GM23338 (cell line): ENCODE results near the gene SOHLH2. TPM values are rescaled to one million over a fixed set of nuclear protein-coding genes. Genes with fewer than 3 reads are reported as not detected.

Experiments
- ATAC-seq: fragments of 200-7000 bp; cut with Tn5 transposase; 3 replicates; pipeline ENCODE4 v1.9.1; 2020
- DNase-seq: peaks from one replicate; pipeline ENCODE4 v3.0.0-alpha.2; 2015; ENCODE audit warnings: low spot score
- H2AFZ ChIP-seq: fragments of 200-600 bp; sonication (generic); 2 replicates; pipeline ENCODE4 v1.8.0; 2016; ENCODE audit warnings: antibody characterized with exemption, mild to moderate bottlenecking, moderate library complexity
- H3F3A ChIP-seq: fragments of 200-600 bp; sonication (generic); replicated peaks from 2 replicates; pipeline ENCODE4 v1.8.0; 2017; ENCODE audit warnings: antibody characterized with exemption, mixed run types, low read depth
- H3K27ac ChIP-seq: fragments of 200-600 bp; sonication (generic); 2 replicates; pipeline ENCODE4 v1.6.1; 2016; ENCODE audit warnings: low read depth
- H3K27me3 ChIP-seq: fragments of 200-600 bp; sonication (generic); 2 replicates; pipeline ENCODE4 v1.8.0; 2016; ENCODE audit warnings: mild to moderate bottlenecking, mixed run types, moderate library complexity; ENCODE audit not compliant: insufficient read depth
- H3K36me3 ChIP-seq: fragments of 200-600 bp; sonication (generic); 2 replicates; pipeline ENCODE4 v1.8.0; 2016; ENCODE audit warnings: mild to moderate bottlenecking; ENCODE audit not compliant: insufficient read depth
- H3K4me1 ChIP-seq: fragments of 200-600 bp; sonication (generic); 2 replicates; pipeline ENCODE4 v1.8.0; 2016; ENCODE audit warnings: mild to moderate bottlenecking, moderate library complexity; ENCODE audit not compliant: insufficient read depth
- H3K4me2 ChIP-seq: fragments of 200-600 bp; sonication (generic); 2 replicates; pipeline ENCODE4 v1.7.1; 2017; ENCODE audit warnings: mixed run types
- H3K4me3 ChIP-seq: fragments of 200-600 bp; sonication (generic); 2 replicates; pipeline ENCODE4 v1.6.1; 2016; ENCODE audit warnings: mixed run types
- H3K79me2 ChIP-seq: fragments of 200-600 bp; sonication (generic); replicated peaks from 2 replicates; pipeline ENCODE4 v1.8.0; 2017; ENCODE audit warnings: mild to moderate bottlenecking; ENCODE audit not compliant: insufficient read depth
- H3K9me2 ChIP-seq: fragments of 200-600 bp; sonication (generic); 2 replicates; pipeline ENCODE4 v1.8.0; 2017; ENCODE audit not compliant: insufficient read depth
- H4K20me1 ChIP-seq: fragments of 200-600 bp; sonication (generic); replicated peaks from 2 replicates; pipeline ENCODE4 v1.8.0; 2017; ENCODE audit warnings: mild to moderate bottlenecking; ENCODE audit not compliant: insufficient read depth
- H3K27ac Mint-ChIP-seq: 2 replicates; pipeline ENCODE4 v1.8.0; 2020; ENCODE audit warnings: inconsistent platforms, mild to moderate bottlenecking, moderate library complexity, mixed read lengths
- H3K27me3 Mint-ChIP-seq: 3 replicates; pipeline ENCODE4 v1.8.0; 2022; ENCODE audit warnings: low read depth, mild to moderate bottlenecking, moderate library complexity, mixed read lengths, inconsistent platforms; ENCODE audit not compliant: insufficient read depth, poor library complexity
- H3K36me3 Mint-ChIP-seq: 3 replicates; pipeline ENCODE4 v1.8.0; 2021; ENCODE audit warnings: low read depth, mild to moderate bottlenecking, inconsistent platforms, moderate library complexity, mixed read lengths
- H3K4me1 Mint-ChIP-seq: 3 replicates; pipeline ENCODE4 v1.8.0; 2020; ENCODE audit warnings: mild to moderate bottlenecking, inconsistent platforms, mixed read lengths
- H3K4me3 Mint-ChIP-seq: 3 replicates; pipeline ENCODE4 v1.8.0; 2021; ENCODE audit warnings: moderate library complexity, mild to moderate bottlenecking, inconsistent platforms, mixed read lengths
- H3K9me3 Mint-ChIP-seq: 3 replicates; pipeline ENCODE4 v1.8.0; 2020; ENCODE audit warnings: moderate library complexity, mild to moderate bottlenecking, inconsistent platforms, mixed read lengths
- CREB1 ChIP-seq: fragments of 250-450 bp; sonication (Bioruptor Pico); IDR thresholded peaks from 2 replicates; pipeline ENCODE4 v1.5.0; 2020; ENCODE audit warnings: low read depth, mild to moderate bottlenecking, moderate library complexity
- CTCF ChIP-seq, 2 experiments: fragments of 200-600 bp in 1 of 2; sonication (generic) in 1 of 2; conservative IDR thresholded peaks; 2 replicates each; pipeline versions ENCODE4 v1.5.1 to v1.6.1; 2016 to 2017; ENCODE audit warnings: antibody characterized with exemption in 2 of 2, low read depth in 2 of 2, mild to moderate bottlenecking in 2 of 2, moderate library complexity in 1 of 2
- ETS1 ChIP-seq: IDR thresholded peaks from 2 replicates; pipeline ENCODE4 v1.6.1; 2016; ENCODE audit warnings: antibody characterized with exemption
- EZH2 ChIP-seq: fragments of 200-600 bp; sonication (generic); IDR thresholded peaks from one replicate; pipeline ENCODE4 v1.8.0; 2017; ENCODE audit warnings: antibody characterized with exemption, mild to moderate bottlenecking, low read depth; ENCODE audit not compliant: unreplicated experiment
- EZH2phosphoT487 ChIP-seq: fragments of 200-600 bp; sonication (generic); IDR thresholded peaks from one replicate; pipeline ENCODE4 v1.8.1; 2018; ENCODE audit warnings: antibody characterized with exemption; ENCODE audit not compliant: unreplicated experiment
- JUNB ChIP-seq: IDR thresholded peaks from one replicate; pipeline ENCODE4 v1.6.1; 2016; ENCODE audit warnings: antibody characterized with exemption; ENCODE audit not compliant: unreplicated experiment
- NANOG ChIP-seq: IDR thresholded peaks from 2 replicates; pipeline ENCODE4 v1.6.1; 2016; ENCODE audit warnings: antibody characterized with exemption, borderline replicate concordance
- POLR2AphosphoS5 ChIP-seq: IDR thresholded peaks from 2 replicates; pipeline ENCODE4 v1.6.1; 2016; ENCODE audit warnings: antibody characterized with exemption, low read depth
- STAT1 ChIP-seq: IDR thresholded peaks from one replicate; pipeline ENCODE4 v1.6.1; 2016; ENCODE audit warnings: antibody characterized with exemption; ENCODE audit not compliant: unreplicated experiment
- ZNF114 ChIP-seq: fragments of 250-450 bp; sonication (Bioruptor Pico); IDR thresholded peaks from 2 replicates; pipeline ENCODE4 v1.5.0; 2020; ENCODE audit warnings: mild to moderate bottlenecking, moderate library complexity
- ZNF331 ChIP-seq: fragments of 250-450 bp; sonication (Bioruptor Pico); IDR thresholded peaks from 2 replicates; pipeline ENCODE4 v1.5.0; 2020; ENCODE audit warnings: low read depth, mild to moderate bottlenecking, moderate library complexity
- ZNF462 ChIP-seq: fragments of 250-450 bp; sonication (Bioruptor Pico); IDR thresholded peaks from 2 replicates; pipeline ENCODE4 v1.5.0; 2020; ENCODE audit warnings: mild to moderate bottlenecking, moderate library complexity
- polyA plus RNA-seq: library from polyadenylated mRNA; unstranded; fragments of >200 nt; fragmentation: Nextera tagmentation; extraction: Ambion mirVana; gene quantifications from 2 replicates; pipeline ENCODE4 v1.2.1, GENCODE V29; 2016
- total RNA-seq: library from RNA; depleted of rRNA; stranded (reverse); fragments of >200 nt; shearing (Covaris generic); gene quantifications from 2 replicates; pipeline ENCODE4 v1.2.3, GENCODE V29; 2014
- TF ChIP-seq, protein P1 (sequence below): IDR thresholded peaks from one replicate; pipeline ENCODE4 v1.6.1; 2018; ENCODE audit warnings: antibody characterized with exemption; ENCODE audit not compliant: unreplicated experiment

The SOHLH2 gene
- total and polyA plus RNA-seq, 2 experiments from 2014 or later = 1.8 to 2.8 TPM

DNA sequence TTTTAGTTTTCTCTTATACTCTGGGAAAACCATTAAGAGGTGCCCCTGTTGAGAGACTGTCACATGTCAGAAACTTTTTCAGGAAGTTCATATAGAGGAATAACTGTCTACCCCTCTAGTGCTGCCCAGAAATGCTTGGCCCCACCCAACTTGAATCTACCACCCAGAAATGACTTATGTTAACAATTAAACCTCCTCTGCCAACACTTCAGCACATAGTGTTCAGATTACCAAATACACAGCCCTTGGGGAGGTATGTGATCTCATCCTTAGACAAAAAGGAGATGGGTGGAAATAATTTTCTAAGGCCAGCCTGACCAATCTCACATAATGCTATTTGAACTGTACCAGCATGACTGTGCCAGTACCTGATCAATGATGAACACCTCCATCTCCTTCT lies 47.6 kb upstream of the SOHLH2 start:
- Histone ChIP-seq H3K27ac (no peak overlapping the region), H2AFZ (no peak overlapping the region), H3K4me2 (no peak overlapping the region), H3K4me3 (no peak overlapping the region), H4K20me1 (no peaks in the 10 kb centered on the region), H3K36me3 (no peaks in the 10 kb centered on the region), H3K4me1 (no peaks in the 10 kb centered on the region), H3F3A (no peaks in the 10 kb centered on the region), H3K27me3 (no peaks in the 10 kb centered on the region), H3K9me2 (peaks cover 11% of the 10 kb centered on the region), H3K79me2 (no peaks in the 10 kb centered on the region)
- Mint-ChIP-seq H3K9me3 (no peaks in the 10 kb centered on the region), H3K4me1 (peaks cover 10% of the 10 kb centered on the region), H3K36me3 (no peaks in the 10 kb centered on the region), H3K4me3 (no peak overlapping the region), H3K27me3 (peaks cover 6% of the 10 kb centered on the region), H3K27ac (no peak overlapping the region)
- TF ChIP-seq, protein P1, sequence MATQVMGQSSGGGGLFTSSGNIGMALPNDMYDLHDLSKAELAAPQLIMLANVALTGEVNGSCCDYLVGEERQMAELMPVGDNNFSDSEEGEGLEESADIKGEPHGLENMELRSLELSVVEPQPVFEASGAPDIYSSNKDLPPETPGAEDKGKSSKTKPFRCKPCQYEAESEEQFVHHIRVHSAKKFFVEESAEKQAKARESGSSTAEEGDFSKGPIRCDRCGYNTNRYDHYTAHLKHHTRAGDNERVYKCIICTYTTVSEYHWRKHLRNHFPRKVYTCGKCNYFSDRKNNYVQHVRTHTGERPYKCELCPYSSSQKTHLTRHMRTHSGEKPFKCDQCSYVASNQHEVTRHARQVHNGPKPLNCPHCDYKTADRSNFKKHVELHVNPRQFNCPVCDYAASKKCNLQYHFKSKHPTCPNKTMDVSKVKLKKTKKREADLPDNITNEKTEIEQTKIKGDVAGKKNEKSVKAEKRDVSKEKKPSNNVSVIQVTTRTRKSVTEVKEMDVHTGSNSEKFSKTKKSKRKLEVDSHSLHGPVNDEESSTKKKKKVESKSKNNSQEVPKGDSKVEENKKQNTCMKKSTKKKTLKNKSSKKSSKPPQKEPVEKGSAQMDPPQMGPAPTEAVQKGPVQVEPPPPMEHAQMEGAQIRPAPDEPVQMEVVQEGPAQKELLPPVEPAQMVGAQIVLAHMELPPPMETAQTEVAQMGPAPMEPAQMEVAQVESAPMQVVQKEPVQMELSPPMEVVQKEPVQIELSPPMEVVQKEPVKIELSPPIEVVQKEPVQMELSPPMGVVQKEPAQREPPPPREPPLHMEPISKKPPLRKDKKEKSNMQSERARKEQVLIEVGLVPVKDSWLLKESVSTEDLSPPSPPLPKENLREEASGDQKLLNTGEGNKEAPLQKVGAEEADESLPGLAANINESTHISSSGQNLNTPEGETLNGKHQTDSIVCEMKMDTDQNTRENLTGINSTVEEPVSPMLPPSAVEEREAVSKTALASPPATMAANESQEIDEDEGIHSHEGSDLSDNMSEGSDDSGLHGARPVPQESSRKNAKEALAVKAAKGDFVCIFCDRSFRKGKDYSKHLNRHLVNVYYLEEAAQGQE = no peak
- TF ChIP-seq EZH2 (no peak), NANOG (no peak), CTCF (conservative IDR thresholded peaks at IDR 0.05; ENCODE audit: low read depth in 2 of 2) (no peak), EZH2phosphoT487 (no peak), ZNF114 (CRISPR knock-in tag) (no peak), ZNF331 (CRISPR knock-in tag) (no peak), CREB1 (CRISPR knock-in tag) (no peak), ZNF462 (CRISPR knock-in tag) (no peak), POLR2AphosphoS5 (no peak), JUNB (no peak), ETS1 (no peak), STAT1 (no peak)
- DNase-seq (no peak), ATAC-seq (no peak)
